GM21576 (cell line): ENCODE data around the gene SRSF9.

Experiments used
- ATAC-seq: cut with Tn5 transposase; IDR thresholded peaks from one replicate; pipeline ENCODE4 v1.9.1; 2021; ENCODE audit warnings: mild to moderate bottlenecking, moderate library complexity; ENCODE audit not compliant: unreplicated experiment

The SRSF9 gene

DNA sequence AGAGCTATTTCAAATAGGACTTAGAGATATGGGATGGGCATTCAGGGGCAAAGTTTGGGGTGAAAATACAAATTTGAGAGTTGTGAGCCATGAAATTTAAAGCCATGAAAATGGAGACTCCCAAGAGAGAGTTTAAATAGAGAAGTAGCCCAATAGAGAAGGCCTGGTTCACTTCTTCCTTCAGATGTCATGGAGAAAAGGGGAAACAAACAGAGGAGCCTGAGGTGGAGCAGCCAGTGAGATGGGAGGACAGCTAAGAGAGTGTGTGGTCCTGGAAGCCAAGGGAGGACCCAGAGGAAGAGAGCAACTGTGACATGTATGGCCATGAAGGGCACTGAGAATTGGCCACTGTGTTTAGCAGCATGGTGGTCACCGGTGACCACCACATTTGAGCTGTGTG is 14.1 kb upstream of the SRSF9 start:
- no peak for ATAC-seq

- ATAC-seq, result no peak
Observed at GRCh38 chr12:120481022-120481767, 11.6 kb upstream of the SRSF9 start.

DNA sequence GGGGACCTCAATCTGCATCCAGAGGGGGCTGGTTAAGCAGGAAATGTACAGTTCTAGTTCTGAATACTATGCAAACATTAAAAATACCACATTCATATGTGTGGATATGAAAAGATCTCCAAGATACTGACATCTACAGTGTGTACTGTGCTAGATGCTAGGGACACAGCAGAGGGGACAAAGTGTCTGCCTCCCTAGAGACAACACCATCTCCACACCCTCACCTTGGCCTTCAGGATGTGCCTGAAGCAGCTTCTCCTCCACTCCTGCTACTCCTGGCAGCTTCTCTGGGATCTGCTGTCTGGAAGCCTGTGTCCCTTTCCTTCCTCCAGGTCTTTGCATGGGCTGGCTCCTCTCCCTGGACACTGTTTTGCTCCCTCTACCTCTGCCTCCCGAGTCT is 10.7 kb upstream of the SRSF9 start:
- ATAC-seq, result no peak

GRCh38 chr12:120479458-120479857 is 9.9 kb upstream of the SRSF9 start:
- no peak for ATAC-seq

DNA sequence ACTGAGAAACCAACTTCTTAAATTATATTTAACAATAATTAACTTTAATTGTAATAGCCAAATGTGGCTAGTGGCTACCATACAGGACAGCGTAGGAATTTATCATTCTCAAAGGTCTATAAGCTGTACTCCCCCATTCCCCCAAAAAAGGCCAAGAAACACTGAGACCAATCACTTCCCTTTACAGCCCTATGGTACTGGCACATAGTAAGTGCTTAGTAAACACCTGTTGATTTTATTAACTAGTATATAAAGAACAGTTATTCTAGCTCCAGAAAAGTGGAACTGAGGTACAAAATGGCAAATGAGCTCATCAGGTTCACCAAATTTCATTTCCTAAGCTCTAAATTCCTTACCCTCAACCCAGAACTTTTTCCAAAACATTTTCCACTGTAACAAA is 6.1 kb upstream of the SRSF9 start:
- ATAC-seq, result no peak

- ATAC-seq, result no peak
Observed at GRCh38 chr12:120474616-120474960, 5.0 kb upstream of the SRSF9 start.

DNA sequence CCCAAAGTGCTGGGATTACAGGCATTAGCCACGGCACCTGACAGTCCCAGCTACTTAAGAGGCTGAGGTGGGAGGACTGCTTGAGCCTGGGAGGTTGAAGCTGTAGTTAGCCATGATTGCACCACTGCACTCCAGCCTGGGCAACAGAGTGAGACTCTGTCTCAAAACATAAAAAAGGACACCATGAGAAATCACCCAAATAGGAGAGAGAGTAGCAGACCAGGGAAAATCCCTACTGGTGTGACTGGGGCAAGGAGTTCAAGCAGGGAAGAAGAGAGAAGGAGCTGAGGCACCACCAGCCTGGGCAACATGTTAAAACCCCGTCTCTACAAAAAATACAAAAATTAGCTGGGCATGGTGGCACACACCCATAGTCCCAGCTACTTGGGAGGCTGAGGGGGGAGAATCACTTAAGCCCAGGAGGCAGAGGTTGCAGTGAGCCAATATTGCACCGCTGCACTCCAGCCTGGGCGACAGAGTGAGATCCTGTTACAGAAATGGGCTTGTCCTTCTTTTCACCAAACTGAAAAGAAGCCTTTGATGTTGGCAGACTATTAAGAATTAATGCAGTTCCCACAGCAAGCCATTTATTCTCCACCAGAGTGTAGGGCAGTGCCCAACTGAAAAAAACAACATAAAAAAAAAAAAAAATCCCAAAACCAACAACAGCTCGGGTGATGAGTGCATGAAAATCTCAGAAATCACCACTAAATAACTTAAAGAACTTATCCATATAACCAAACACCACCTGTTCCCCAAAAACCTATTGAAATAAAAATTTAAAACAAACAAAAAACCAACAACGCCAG is 4.5 kb upstream of the SRSF9 start:
- ATAC-seq, result no peak

DNA sequence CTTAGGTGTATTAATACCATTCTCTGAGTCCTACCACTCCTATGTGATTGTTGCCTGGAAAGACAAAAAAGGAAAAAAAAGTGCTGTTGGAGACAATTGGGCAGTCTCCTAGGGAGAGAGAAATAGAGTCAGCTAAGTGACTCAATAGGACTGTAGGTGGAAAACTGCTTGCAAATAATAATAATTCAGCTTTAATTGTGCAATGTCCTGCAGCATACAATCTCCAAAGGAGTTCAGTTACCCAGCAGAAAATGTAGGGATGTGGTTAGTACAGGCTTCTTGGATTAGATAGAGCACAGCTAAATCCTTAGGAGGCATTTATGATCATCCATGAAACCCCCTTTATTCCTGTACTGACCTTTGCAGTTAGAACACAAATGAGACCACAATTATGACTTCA is 3.0 kb upstream of the SRSF9 start:
- ATAC-seq, result no peak

DNA sequence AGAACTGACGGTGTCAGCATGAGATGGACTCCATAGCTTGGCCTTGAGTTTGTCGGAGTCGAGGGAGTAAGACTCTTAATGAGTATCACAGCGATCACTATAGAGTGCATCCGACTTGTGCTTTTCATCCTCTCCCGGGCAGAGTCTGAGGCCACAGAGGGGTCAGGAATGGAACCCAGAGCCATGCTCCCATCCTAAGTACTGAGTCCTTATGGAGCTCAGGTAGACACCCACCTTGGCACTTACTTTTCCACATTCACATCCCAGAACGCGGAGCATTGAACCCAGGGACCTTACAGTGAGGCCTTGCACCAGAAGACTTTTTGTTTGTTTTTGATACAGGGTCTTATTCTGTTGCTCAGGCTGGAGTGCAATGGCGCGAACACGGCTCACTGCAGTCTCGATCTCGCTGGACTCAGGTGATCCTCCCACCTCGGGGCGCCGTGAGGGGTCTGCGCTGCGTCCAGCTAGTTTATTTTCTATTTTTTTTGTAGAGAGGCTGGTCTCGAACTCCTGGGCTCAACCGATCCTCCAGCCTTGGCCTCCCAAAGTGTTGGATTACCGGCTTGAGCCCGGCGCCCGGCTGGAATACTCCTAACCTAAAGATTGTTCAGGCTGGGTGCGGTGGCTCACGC is 719 bp upstream of the SRSF9 start:
- ATAC-seq, result no peak

DNA sequence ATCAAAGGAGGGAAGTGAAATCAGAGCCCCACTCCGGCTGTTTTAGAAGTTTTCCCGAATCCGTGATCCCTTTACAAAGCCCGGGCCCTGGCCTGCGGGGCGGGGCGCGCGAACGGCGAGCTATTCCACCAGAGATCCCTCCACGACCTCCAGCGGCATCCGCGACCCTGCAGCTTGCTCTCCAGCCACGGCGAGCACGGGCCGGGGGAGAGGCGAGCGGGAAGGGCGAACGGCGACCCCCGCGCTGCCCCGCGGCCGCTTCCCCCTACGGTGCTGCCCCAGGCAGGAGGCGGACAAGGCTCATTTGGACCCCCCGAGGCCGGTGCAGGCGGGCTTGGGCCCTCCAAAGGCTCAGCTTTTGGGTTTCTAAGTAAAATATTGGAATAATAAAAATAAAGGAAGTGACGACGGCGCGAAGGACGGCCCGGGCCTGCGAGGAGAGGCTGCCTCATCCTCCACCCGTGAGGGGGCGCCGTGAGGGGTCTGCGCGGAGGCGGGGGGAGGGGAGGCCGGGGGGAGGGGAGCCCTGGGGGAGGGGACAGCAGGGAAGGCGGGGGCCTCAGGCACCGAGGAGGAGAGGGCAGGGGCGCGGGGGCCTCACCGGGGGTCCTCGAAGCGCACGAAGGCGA is 613 bp downstream of the SRSF9 start:
- ATAC-seq, result peak; percentile 23

DNA sequence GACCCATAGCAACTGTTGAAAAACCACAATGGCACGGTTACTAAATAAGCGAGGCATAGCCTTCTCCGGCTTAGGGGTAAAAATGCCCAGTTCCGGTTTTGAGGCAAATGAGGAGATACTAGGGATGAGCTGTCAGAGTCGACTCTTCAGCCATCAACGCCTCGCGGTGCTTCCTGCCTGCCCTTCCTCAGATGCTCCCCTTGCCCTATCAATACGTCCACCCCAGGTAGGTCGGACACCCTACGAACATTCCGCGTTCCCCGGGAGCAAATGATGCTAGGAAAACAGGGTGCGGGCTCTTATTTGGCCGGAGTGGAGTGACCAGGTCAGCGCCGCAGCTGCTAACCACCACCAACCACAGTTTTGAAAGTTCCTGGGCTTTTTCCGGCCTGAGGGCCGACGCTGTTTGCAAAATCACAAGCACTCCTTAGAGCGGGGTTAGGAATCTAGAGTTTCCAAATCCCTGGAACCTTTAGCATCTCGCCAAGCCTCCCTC is 1.2 kb downstream of the SRSF9 start:
- no peak for ATAC-seq

DNA sequence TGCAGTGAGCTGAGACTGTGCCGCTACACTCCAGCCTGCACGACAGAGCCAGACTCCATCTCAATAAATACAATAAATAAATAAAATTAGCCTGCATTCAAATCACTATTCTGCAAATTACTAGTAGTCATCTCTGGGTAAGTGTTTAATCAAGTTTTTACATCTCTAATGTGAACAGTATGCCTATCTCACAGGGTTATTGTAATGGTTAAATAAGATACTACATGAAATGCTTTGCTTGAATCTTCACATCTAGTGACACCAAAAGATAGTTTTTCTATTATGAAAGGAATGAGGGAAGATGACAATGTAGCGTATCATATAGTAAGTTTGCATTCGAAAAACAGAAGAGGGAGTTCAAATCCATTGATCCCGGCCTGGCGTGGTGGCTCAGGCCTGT is 2.1 kb downstream of the SRSF9 start:
- ATAC-seq, result no peak

DNA sequence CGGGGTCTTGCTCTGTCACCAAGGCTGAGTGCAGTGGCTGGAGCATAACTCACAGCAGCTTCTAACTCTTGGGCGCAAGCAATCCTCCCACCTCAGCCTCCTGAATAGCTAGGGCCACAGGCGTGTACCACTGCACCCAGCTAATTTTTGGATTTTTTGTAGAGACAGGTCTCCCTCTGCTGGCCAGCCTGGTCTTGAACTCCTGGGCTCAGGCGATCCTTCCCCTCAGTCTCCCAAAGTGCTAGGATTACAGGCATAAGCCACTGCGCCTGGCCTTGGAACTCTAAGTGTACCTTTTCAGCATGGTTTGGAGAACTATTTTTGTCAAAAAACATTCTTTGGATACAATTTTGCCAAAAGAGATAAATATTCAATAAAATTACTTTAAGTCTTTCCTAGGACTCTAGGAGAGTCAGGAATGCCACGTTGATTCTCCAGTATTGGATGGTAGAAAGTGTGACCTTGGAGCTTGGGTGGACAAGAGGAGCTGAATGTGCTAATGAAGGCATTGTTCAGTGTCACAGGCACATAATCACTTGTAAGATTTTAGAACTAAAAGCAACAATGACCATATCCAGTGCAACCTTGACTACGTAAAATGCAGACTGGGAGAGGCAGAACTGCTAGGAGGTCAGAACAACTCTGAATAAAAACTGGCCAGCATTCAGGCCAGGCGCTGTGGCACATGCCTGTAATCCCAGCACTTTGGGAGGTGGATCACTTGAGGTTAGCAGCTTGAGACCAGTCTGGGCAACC is 2.8 kb downstream of the SRSF9 start:
- ATAC-seq, result no peak

DNA sequence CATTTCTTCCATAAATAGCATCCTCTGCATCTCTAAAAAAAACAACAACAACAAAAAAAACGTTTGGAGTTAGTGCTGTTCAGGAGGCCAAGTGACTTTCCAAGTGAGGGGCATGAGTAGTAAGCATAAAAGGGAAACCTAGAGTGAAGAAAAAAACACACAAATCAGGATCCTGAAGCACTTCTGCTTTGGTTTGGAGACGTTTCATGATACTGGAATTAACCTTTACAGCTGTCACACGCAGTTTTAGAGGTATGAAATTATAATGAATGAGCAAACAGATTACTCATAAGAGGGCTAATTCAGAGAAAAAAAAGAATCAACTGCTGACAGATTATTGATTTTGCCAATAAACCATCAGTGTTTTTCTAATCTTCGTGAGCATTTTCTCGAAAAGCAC is 3.8 kb downstream of the SRSF9 start:
- ATAC-seq, result no peak

- ATAC-seq, result no peak
Observed at GRCh38 chr12:120463712-120464111, 5.8 kb downstream of the SRSF9 start.

DNA sequence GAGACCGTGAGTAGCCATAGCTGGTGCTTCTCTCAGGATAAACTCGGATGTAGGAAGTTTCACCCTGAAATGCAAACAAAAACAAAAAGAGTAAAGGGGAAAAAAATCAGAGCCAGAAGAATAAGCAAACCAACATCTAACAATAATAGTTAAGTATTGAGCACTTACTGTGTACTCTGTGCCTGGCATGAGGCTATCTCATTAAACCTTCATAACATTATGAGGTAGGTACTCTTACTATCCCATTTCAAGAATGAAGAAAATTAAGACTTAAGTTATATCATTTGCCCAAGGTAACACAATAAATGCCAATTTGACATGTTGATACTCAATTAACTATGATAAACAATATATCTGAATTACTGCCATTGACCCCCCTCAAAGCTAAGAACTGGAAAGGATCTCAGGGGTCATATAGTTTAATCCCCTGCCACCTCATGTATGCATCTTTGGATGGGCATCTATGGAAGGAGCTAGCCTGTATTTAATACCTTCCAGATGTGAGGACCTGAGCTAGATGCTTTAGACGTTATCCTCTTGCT is 7.4 kb downstream of the SRSF9 start:
- ATAC-seq, result no peak

GRCh38 chr12:120460157-120460556 is 9.4 kb downstream of the SRSF9 start:
- no peak for ATAC-seq

- no peak for ATAC-seq
Observed at GRCh38 chr12:120457133-120457532, 12.4 kb downstream of the SRSF9 start.

- ATAC-seq, result no peak
Observed at GRCh38 chr12:120455302-120455701, 14.2 kb downstream of the SRSF9 start.

GRCh38 chr12:120453977-120454376 is 15.6 kb downstream of the SRSF9 start:
- no peak for ATAC-seq
